Astrocyte (in vitro differentiated cells and primary cell): ENCODE data around the gene HRH2. TPM values are rescaled to one million over a fixed set of nuclear protein-coding genes. Genes with fewer than 3 reads are reported as not detected.

ENCODE experiments used
- DNase-seq: peaks from one replicate; pipeline ENCODE4 v3.0.0-alpha.2; 2010; ENCODE audit warnings: low read depth
- FAIRE-seq: peaks from 2 replicates; lab custom pipeline; 2011; peaks lifted over from hg19 to GRCh38; lab: Jason Lieb, UNC
- H2AFZ ChIP-seq: 2 replicates; pipeline ENCODE4 v1.6.0; 2012; ENCODE audit warnings: low read depth, low read length, inconsistent platforms
- H3K27ac ChIP-seq: 2 replicates; pipeline ENCODE4 v1.5.1; 2011; ENCODE audit warnings: low read depth, low read length, inconsistent platforms
- H3K27me3 ChIP-seq: 2 replicates; pipeline ENCODE4 v1.6.0; 2011; ENCODE audit warnings: low read length, inconsistent platforms; ENCODE audit not compliant: insufficient read depth
- H3K36me3 ChIP-seq: 2 replicates; pipeline ENCODE4 v1.5.1; 2011; ENCODE audit warnings: low read length, inconsistent platforms; ENCODE audit not compliant: insufficient read depth
- H3K4me1 ChIP-seq: 2 replicates; pipeline ENCODE4 v1.5.1; 2011; ENCODE audit warnings: low read length, inconsistent platforms; ENCODE audit not compliant: insufficient read depth
- H3K4me2 ChIP-seq: 2 replicates; pipeline ENCODE4 v1.6.0; 2012; ENCODE audit warnings: low read length, inconsistent platforms
- H3K4me3 ChIP-seq: 2 replicates; pipeline ENCODE4 v1.5.1; 2011; ENCODE audit warnings: low read depth, mild to moderate bottlenecking, low read length, inconsistent platforms; ENCODE audit not compliant: insufficient read depth
- H3K79me2 ChIP-seq: 2 replicates; pipeline ENCODE4 v1.6.0; 2012; ENCODE audit warnings: mild to moderate bottlenecking, low read length, inconsistent platforms; ENCODE audit not compliant: insufficient read depth
- H3K9ac ChIP-seq: 2 replicates; pipeline ENCODE4 v1.6.0; 2012; ENCODE audit warnings: mild to moderate bottlenecking, low read length, inconsistent platforms
- H3K9me3 ChIP-seq: 2 replicates; pipeline ENCODE4 v1.5.1; 2012; ENCODE audit warnings: low read depth, mild to moderate bottlenecking, low read length, inconsistent platforms; ENCODE audit not compliant: insufficient read depth
- H4K20me1 ChIP-seq: 2 replicates; pipeline ENCODE4 v1.6.0; 2012; ENCODE audit warnings: low read length, inconsistent platforms; ENCODE audit not compliant: insufficient read depth
- H3K27ac Mint-ChIP-seq: one replicate; pipeline ENCODE4 v1.8.0; 2021; ENCODE audit warnings: mild to moderate bottlenecking, mixed read lengths; ENCODE audit not compliant: unreplicated experiment
- H3K27me3 Mint-ChIP-seq: one replicate; pipeline ENCODE4 v1.8.0; 2021; ENCODE audit warnings: low read depth, mixed read lengths; ENCODE audit not compliant: unreplicated experiment
- H3K36me3 Mint-ChIP-seq: one replicate; pipeline ENCODE4 v1.8.0; 2021; ENCODE audit warnings: low read depth, mixed read lengths; ENCODE audit not compliant: unreplicated experiment
- H3K4me1 Mint-ChIP-seq: one replicate; pipeline ENCODE4 v1.8.0; 2021; ENCODE audit warnings: low read depth, mixed read lengths; ENCODE audit not compliant: unreplicated experiment
- H3K4me3 Mint-ChIP-seq: one replicate; pipeline ENCODE4 v1.8.0; 2021; ENCODE audit warnings: mild to moderate bottlenecking, moderate library complexity, mixed read lengths; ENCODE audit not compliant: unreplicated experiment
- H3K9me3 Mint-ChIP-seq: one replicate; pipeline ENCODE4 v1.8.0; 2021; ENCODE audit warnings: mild to moderate bottlenecking, mixed read lengths; ENCODE audit not compliant: unreplicated experiment
- EZH2 ChIP-seq: IDR thresholded peaks from 2 replicates; pipeline ENCODE4 v1.6.1; 2012; ENCODE audit warnings: mild to moderate bottlenecking, low read length, inconsistent platforms; ENCODE audit not compliant: insufficient read depth
- total RNA-seq: library from RNA; stranded (reverse); gene quantifications from 2 replicates; pipeline ENCODE4 v1.2.1, GENCODE V29; 2021
- TF ChIP-seq, protein P1 (sequence below): IDR thresholded peaks from 2 replicates; pipeline ENCODE4 v1.5.1; 2011; ENCODE audit warnings: low read depth, mild to moderate bottlenecking, inconsistent platforms, low read length, moderate library complexity; ENCODE audit not compliant: insufficient read depth

Gene HRH2
- total RNA-seq, 1 donor from 2014 or later = 1.9 TPM

DNA sequence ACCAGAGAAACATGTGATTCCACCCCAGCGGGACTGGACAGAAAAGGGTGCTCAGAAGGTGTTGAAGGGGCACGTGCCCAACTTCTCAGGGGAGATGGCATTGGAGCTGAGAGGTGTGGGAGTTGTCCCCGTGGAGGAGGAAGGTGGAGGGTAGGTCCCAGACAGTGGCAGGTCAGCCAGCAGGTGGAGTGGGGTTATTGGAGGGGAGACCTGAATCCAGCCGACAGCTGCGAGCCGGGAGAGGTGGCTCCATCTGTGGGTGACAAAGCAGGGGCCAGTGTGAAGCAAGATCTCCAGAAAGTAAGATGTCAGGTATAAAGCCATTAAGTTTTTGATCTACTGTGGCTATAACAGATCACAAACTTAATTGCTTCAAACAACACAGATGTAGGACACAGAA lies 75.1 kb downstream of the HRH2 start:
- H3K4me2 ChIP-seq = no peak overlapping the region
- H4K20me1 ChIP-seq = no peaks in the 10 kb centered on the region
- Mint-ChIP-seq H3K9me3 (peaks cover 11% of the 10 kb centered on the region), H3K27ac (no peak overlapping the region), H3K27me3 (peaks cover 67% of the 10 kb centered on the region), H3K36me3 (peaks cover 2% of the 10 kb centered on the region), H3K4me3 (no peak overlapping the region), H3K4me1 (peaks cover 2% of the 10 kb centered on the region)
- FAIRE-seq = no peak
- H3K9ac ChIP-seq = no peak overlapping the region
- no peak overlapping the region for H3K27ac ChIP-seq
- H3K36me3 ChIP-seq = no peaks in the 10 kb centered on the region
- H3K27me3 ChIP-seq = no peaks in the 10 kb centered on the region
- peaks cover 4% of the 10 kb centered on the region for H3K4me1 ChIP-seq
- TF ChIP-seq, protein P1, sequence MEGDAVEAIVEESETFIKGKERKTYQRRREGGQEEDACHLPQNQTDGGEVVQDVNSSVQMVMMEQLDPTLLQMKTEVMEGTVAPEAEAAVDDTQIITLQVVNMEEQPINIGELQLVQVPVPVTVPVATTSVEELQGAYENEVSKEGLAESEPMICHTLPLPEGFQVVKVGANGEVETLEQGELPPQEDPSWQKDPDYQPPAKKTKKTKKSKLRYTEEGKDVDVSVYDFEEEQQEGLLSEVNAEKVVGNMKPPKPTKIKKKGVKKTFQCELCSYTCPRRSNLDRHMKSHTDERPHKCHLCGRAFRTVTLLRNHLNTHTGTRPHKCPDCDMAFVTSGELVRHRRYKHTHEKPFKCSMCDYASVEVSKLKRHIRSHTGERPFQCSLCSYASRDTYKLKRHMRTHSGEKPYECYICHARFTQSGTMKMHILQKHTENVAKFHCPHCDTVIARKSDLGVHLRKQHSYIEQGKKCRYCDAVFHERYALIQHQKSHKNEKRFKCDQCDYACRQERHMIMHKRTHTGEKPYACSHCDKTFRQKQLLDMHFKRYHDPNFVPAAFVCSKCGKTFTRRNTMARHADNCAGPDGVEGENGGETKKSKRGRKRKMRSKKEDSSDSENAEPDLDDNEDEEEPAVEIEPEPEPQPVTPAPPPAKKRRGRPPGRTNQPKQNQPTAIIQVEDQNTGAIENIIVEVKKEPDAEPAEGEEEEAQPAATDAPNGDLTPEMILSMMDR = no peak
- no peak for TF ChIP-seq EZH2
- H3K9me3 ChIP-seq = no peaks in the 10 kb centered on the region
- DNase-seq = no peak
- H3K4me3 ChIP-seq = no peak overlapping the region
- no peak overlapping the region for H2AFZ ChIP-seq
- no peaks in the 10 kb centered on the region for H3K79me2 ChIP-seq

DNA sequence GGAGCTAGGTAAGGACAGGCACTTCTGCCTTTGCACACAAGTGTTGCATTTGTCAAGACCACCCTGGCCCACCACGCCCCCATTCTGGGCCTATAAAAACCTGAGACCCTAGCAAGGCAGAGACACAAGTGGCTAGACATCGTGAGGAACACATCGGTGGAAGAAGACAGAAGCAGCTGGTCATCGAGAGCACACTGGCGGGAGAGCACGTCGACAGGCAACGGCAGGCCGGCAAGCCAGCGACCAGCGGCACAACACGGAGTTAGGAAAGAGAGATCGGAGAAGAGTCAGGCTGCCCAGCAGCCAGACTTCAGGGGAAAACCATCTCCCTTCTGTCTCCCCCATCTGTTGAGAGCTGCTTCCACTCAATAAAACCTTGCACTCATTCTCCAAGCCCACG lies 76.1 kb downstream of the HRH2 start:
- H3K36me3 Mint-ChIP-seq = peaks cover 2% of the 10 kb centered on the region
- no peak overlapping the region for H3K27ac Mint-ChIP-seq
- H3K27ac ChIP-seq = no peak overlapping the region
- H3K4me3 Mint-ChIP-seq = no peak overlapping the region
- no peaks in the 10 kb centered on the region for H3K9me3 ChIP-seq
- no peaks in the 10 kb centered on the region for H3K27me3 ChIP-seq
- peaks cover 2% of the 10 kb centered on the region for H3K4me1 Mint-ChIP-seq
- H3K9ac ChIP-seq = no peak overlapping the region
- no peaks in the 10 kb centered on the region for H3K36me3 ChIP-seq
- no peak overlapping the region for H3K4me3 ChIP-seq
- no peaks in the 10 kb centered on the region for H4K20me1 ChIP-seq
- no peak for DNase-seq
- H3K27me3 Mint-ChIP-seq = peaks cover 71% of the 10 kb centered on the region
- no peak for FAIRE-seq
- TF ChIP-seq, protein P1 = no peak
- TF ChIP-seq EZH2 = no peak
- no peak overlapping the region for H3K4me2 ChIP-seq
- peaks cover 4% of the 10 kb centered on the region for H3K4me1 ChIP-seq
- H3K9me3 Mint-ChIP-seq = peaks cover 11% of the 10 kb centered on the region
- H3K79me2 ChIP-seq = no peaks in the 10 kb centered on the region
- H2AFZ ChIP-seq = no peak overlapping the region

DNA sequence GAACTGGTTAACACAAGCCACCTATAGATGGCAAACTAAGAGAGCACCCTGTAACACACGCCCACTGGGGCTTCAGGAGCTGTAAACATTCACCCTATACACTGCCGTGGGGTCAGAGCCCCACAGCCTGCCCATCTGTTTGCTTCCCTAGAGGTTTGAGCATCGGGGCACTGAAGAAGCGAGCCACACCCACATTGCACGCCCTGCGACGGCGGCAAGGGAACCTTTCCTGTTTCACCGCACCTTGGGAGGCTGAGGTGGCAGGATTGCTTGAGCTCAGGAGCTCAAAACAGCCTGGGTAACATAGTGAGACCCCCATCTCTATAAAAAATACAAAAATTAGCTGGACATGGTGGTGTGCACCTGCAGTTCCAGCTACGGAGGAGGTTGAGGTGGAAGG lies 76.6 kb downstream of the HRH2 start:
- no peaks in the 10 kb centered on the region for H3K27me3 ChIP-seq
- H3K27ac Mint-ChIP-seq = no peak overlapping the region
- H3K4me3 Mint-ChIP-seq = no peak overlapping the region
- TF ChIP-seq, protein P1 = no peak
- no peak for TF ChIP-seq EZH2
- H2AFZ ChIP-seq = no peak overlapping the region
- H3K4me1 Mint-ChIP-seq = peaks cover 2% of the 10 kb centered on the region
- no peak overlapping the region for H3K4me2 ChIP-seq
- FAIRE-seq (no peak), DNase-seq (no peak)
- H3K9me3 Mint-ChIP-seq = peaks cover 11% of the 10 kb centered on the region
- no peaks in the 10 kb centered on the region for H3K36me3 ChIP-seq
- H3K9me3 ChIP-seq = no peaks in the 10 kb centered on the region
- H3K27ac ChIP-seq = no peak overlapping the region
- H3K79me2 ChIP-seq = no peaks in the 10 kb centered on the region
- H3K4me1 ChIP-seq = peaks cover 1% of the 10 kb centered on the region
- H4K20me1 ChIP-seq = no peaks in the 10 kb centered on the region
- peaks cover 72% of the 10 kb centered on the region for H3K27me3 Mint-ChIP-seq
- peaks cover 2% of the 10 kb centered on the region for H3K36me3 Mint-ChIP-seq
- H3K4me3 ChIP-seq = no peak overlapping the region
- no peak overlapping the region for H3K9ac ChIP-seq
